Measurements from ENCODE around the gene TKT. TPM values are rescaled to one million over a fixed set of nuclear protein-coding genes. Genes with fewer than 3 reads are reported as not detected.

The TKT gene
- total RNA-seq, 1 experiment from 2014 or later: 634 TPM

- peak overlapping the region; percentile 55 for H3K9ac ChIP-seq (ENCODE audit: low read length)
- peak overlapping the region; percentile 55 for H2AFZ ChIP-seq (ENCODE audit: low read depth, low read length, poor library complexity, severe bottlenecking)
- no peaks in the 10 kb centered on the region for H3K27me3 ChIP-seq (ENCODE audit: insufficient read depth, low read length)
- peaks cover 18 to 52% of the 10 kb centered on the region in 2 experiments for H3K4me1 ChIP-seq (ENCODE audit: control insufficient read depth in 1 of 2, insufficient read depth in 2 of 2, low read length in 2 of 2)
- DNase-seq (ENCODE audit: low read depth, low spot score) (peak; percentile 83), ATAC-seq (peak; percentile 77)
- no peaks in the 10 kb centered on the region for H3K9me2 ChIP-seq (ENCODE audit: insufficient read depth)
- POLR2A ChIA-PET: interaction anchor here (0.5 to 2.4 kb wide), 8 partner anchors 9 to 83 kb away, joined by 3 to 10 read pairs (median 3); no protein-coding TSS in a partner anchor
- H3K79me2 ChIP-seq (ENCODE audit: insufficient read depth, low read length): peaks cover 22% of the 10 kb centered on the region
- intact Hi-C loops (cut with micrococcal nuclease): loop anchor here (1.0 to 5.0 kb wide), 3 partner anchors 62 to 344 kb away; no protein-coding TSS in a partner anchor
- H3K27ac ChIP-seq (ENCODE audit: low read depth, low read length): peak overlapping the region; percentile 85
- RAD21 ChIA-PET (ENCODE audit: low non-redundant PET in 1 of 2, low total read pairs in 2 of 2, uncharacterized antibody in 2 of 2, unreplicated experiment in 2 of 2): interaction anchor here (0.7 to 2.3 kb wide), 6 partner anchors 62 to 86 kb away, joined by 3 to 9 read pairs (median 4); no protein-coding TSS in a partner anchor
- H3K4me2 ChIP-seq (ENCODE audit: low read length): peak overlapping the region; percentile 56
- no peaks in the 10 kb centered on the region for H4K20me1 ChIP-seq (ENCODE audit: insufficient read depth)
- CTCF ChIA-PET: interaction anchor here (0.7 to 2.6 kb wide), 13 partner anchors 8 to 92 kb away, joined by 3 to 28 read pairs (median 4); no protein-coding TSS in a partner anchor
- peaks cover 2 to 18% of the 10 kb centered on the region in 2 experiments; a peak in 2 of 4 replicates for H3K36me3 ChIP-seq (ENCODE audit: control insufficient read depth in 1 of 2, insufficient read depth in 2 of 2, low read length in 2 of 2)
- no peaks in the 10 kb centered on the region for H3K9me3 ChIP-seq (ENCODE audit: control insufficient read depth in 1 of 2, insufficient read depth in 1 of 2, low read depth in 1 of 2, low read length in 2 of 2)
- peak overlapping the region; percentile 27 to 32 for H3K4me3 ChIP-seq (replicated peaks in 1 of 2; ENCODE audit: low read depth in 1 of 2, low read length in 2 of 2)
- TSS peak; percentile 99 for BruUV-seq (replicated peaks)
- no peak for TF ChIP-seq JUND (IDR thresholded peaks at IDR 0.05)
- no peak for TF ChIP-seq TCF7L2 (IDR thresholded peaks at IDR 0.05; ENCODE audit: borderline replicate concordance, extremely low read depth, insufficient read depth, insufficient read length)
- peak; percentile 45 for TF ChIP-seq SP1 (IDR thresholded peaks at IDR 0.05; ENCODE audit: low read depth)
- TF ChIP-seq POLR2AphosphoS5 (IDR thresholded peaks at IDR 0.05; ENCODE audit: low read depth, low read length): peak; percentile 87
- peak; percentile 39 for TF ChIP-seq RAD21 (IDR thresholded peaks at IDR 0.05; ENCODE audit: low read depth)
- no peak for TF ChIP-seq CEBPB (IDR thresholded peaks at IDR 0.05; ENCODE audit: low read depth)
- TF ChIP-seq ZBTB33 (IDR thresholded peaks at IDR 0.05; ENCODE audit: extremely low read depth, insufficient replicate concordance, low read length): peak; percentile 92
- TF ChIP-seq ATF3 (IDR thresholded peaks at IDR 0.05): no peak
- TF ChIP-seq CBX3 (IDR thresholded peaks at IDR 0.05; ENCODE audit: low read depth): peak; percentile 76
- peak; percentile 75 for TF ChIP-seq EGR1 (IDR thresholded peaks at IDR 0.05; ENCODE audit: low read depth)
- TF ChIP-seq EZH2 (IDR thresholded peaks at IDR 0.05): no peak
- no peak for TF ChIP-seq SRF (IDR thresholded peaks at IDR 0.05; ENCODE audit: low read depth)
- peak; percentile 16 to 42 (median 33); a peak in 3 of 6 replicates for TF ChIP-seq CTCF (IDR thresholded peaks at IDR 0.05 in 2 of 3, conservative IDR thresholded peaks at IDR 0.05 in 1 of 3; ENCODE audit: borderline replicate concordance in 1 of 3, insufficient read depth in 1 of 3, low read depth in 2 of 3, low read length in 2 of 3)
- TF ChIP-seq MAX (IDR thresholded peaks at IDR 0.05): peak; percentile 93
- TF ChIP-seq SIN3A (IDR thresholded peaks at IDR 0.05; ENCODE audit: low read depth): no peak
- no peak for TF ChIP-seq ELF1 (IDR thresholded peaks at IDR 0.05; ENCODE audit: borderline replicate concordance, low read depth)
- TF ChIP-seq YY1 (IDR thresholded peaks at IDR 0.05; ENCODE audit: extremely low read depth, insufficient replicate concordance, low read depth, low read length): peak; percentile 83
Observed at GRCh38 chr3:53196575-53197407, 59.0 kb downstream of the TKT start.

Data from HCT116 (cell line).